AG08396 (cell line): Measurements from ENCODE around the gene SLC2A11.
"Not testable (repeated sequence)": the region's sequence is repeated elsewhere in the genome, so short reads cannot be mapped to it uniquely, and the experiment has no call there.

ENCODE experiments used
- DNase-seq: peaks from one replicate; pipeline ENCODE4 v3.0.0; 2012; ENCODE audit warnings: low spot score, mixed read lengths

SLC2A11 gene

GRCh38 chr22:23891726-23892125 lies 34.1 kb downstream of the SLC2A11 start:
- DNase-seq = no peak

- no peak for DNase-seq
These were observed 34.5 kb downstream of the SLC2A11 start for GRCh38 chr22:23892130-23892529.

GRCh38 chr22:23892706-23893105 lies 35.0 kb downstream of the SLC2A11 start:
- no peak for DNase-seq

GRCh38 chr22:23893121-23893944 lies 35.7 kb downstream of the SLC2A11 start:
- DNase-seq = no peak

GRCh38 chr22:23893945-23894709 lies 36.5 kb downstream of the SLC2A11 start, which contains the start of gene MIF:
MIF (plus strand) TSS chr22:23894383; CDS start chr22:23894475, 92 bp downstream.
- peak; percentile 97 for DNase-seq

GRCh38 chr22:23894710-23895598 lies 37.3 kb downstream of the SLC2A11 start:
- peak; percentile 81 for DNase-seq

- DNase-seq = no peak
These were observed 38.0 kb downstream of the SLC2A11 start for GRCh38 chr22:23895599-23896144.

GRCh38 chr22:23896166-23896522 lies 38.5 kb downstream of the SLC2A11 start:
- no peak for DNase-seq

GRCh38 chr22:23896523-23897186 lies 39.0 kb downstream of the SLC2A11 start:
- no peak for DNase-seq

- no peak for DNase-seq
These were observed 39.6 kb downstream of the SLC2A11 start for GRCh38 chr22:23897320-23897719.

- DNase-seq = no peak
These were observed 40.6 kb downstream of the SLC2A11 start for GRCh38 chr22:23898006-23898974.

GRCh38 chr22:23899042-23899745 lies 41.5 kb downstream of the SLC2A11 start:
- DNase-seq = no peak

- DNase-seq = not testable (repeated sequence)
These were observed 42.6 kb downstream of the SLC2A11 start for GRCh38 chr22:23900227-23900626.

GRCh38 chr22:23901600-23901999 lies 43.9 kb downstream of the SLC2A11 start:
- no peak for DNase-seq

GRCh38 chr22:23903328-23903971 lies 45.8 kb downstream of the SLC2A11 start:
- no peak for DNase-seq

GRCh38 chr22:23904573-23905254 lies 47.0 kb downstream of the SLC2A11 start:
- peak; percentile 39 for DNase-seq

GRCh38 chr22:23906641-23907040 lies 49.0 kb downstream of the SLC2A11 start:
- no peak for DNase-seq

GRCh38 chr22:23907423-23907822 lies 49.7 kb downstream of the SLC2A11 start:
- not testable (repeated sequence) for DNase-seq
